Activated naive CD4-positive, alpha-beta T cell treated with anti-CD3 and anti-CD28 coated beads, Interleukin-2, amount 50 U/mL, for 24 hours (primary cell): ENCODE results near the gene LMOD3.

ENCODE experiments used
- H3K27ac Mint-ChIP-seq: one replicate; pipeline ENCODE4 v1.8.0; 2021; ENCODE audit warnings: mild to moderate bottlenecking, mixed read lengths
- H3K27me3 Mint-ChIP-seq: one replicate; pipeline ENCODE4 v1.8.0; 2021; ENCODE audit warnings: mixed read lengths
- H3K36me3 Mint-ChIP-seq: one replicate; pipeline ENCODE4 v1.8.0; 2021; ENCODE audit warnings: mixed read lengths
- H3K4me1 Mint-ChIP-seq: one replicate; pipeline ENCODE4 v1.8.0; 2021; ENCODE audit warnings: mixed read lengths
- H3K4me3 Mint-ChIP-seq: one replicate; pipeline ENCODE4 v1.8.0; 2021; ENCODE audit warnings: mild to moderate bottlenecking, mixed read lengths
- H3K9me3 Mint-ChIP-seq: one replicate; pipeline ENCODE4 v1.8.0; 2021; ENCODE audit warnings: mixed read lengths

LMOD3 gene

GRCh38 chr3:69122403-69122802 is at the start of gene LMOD3:
LMOD3 (minus strand) TSS chr3:69122595; CDS start chr3:69122386, 209 bp downstream.
- H3K27ac Mint-ChIP-seq = no peak within 1 kb of the TSS
- H3K36me3 Mint-ChIP-seq = no peaks in the 10 kb centered on the region
- H3K4me3 Mint-ChIP-seq = no peak within 1 kb of the TSS
- H3K4me1 Mint-ChIP-seq = no peaks in the 10 kb centered on the region
- no peaks in the 10 kb centered on the region for H3K27me3 Mint-ChIP-seq
- H3K9me3 Mint-ChIP-seq = no peaks in the 10 kb centered on the region

GRCh38 chr3:69172058-69172457 is 49.7 kb upstream of the LMOD3 start:
- no peaks in the 10 kb centered on the region for H3K27me3 Mint-ChIP-seq
- no peaks in the 10 kb centered on the region for H3K9me3 Mint-ChIP-seq
- no peak overlapping the region for H3K27ac Mint-ChIP-seq
- peaks cover 6% of the 10 kb centered on the region for H3K36me3 Mint-ChIP-seq
- no peak overlapping the region for H3K4me3 Mint-ChIP-seq
- no peaks in the 10 kb centered on the region for H3K4me1 Mint-ChIP-seq

- H3K36me3 Mint-ChIP-seq = no peaks in the 10 kb centered on the region
- H3K27me3 Mint-ChIP-seq = no peaks in the 10 kb centered on the region
- no peaks in the 10 kb centered on the region for H3K9me3 Mint-ChIP-seq
- H3K4me1 Mint-ChIP-seq = peaks cover 4% of the 10 kb centered on the region
- H3K4me3 Mint-ChIP-seq = no peak overlapping the region
- H3K27ac Mint-ChIP-seq = no peak overlapping the region
These were observed 44.1 kb upstream of the LMOD3 start for GRCh38 chr3:69166446-69166845.

GRCh38 chr3:69165744-69166143 is 43.3 kb upstream of the LMOD3 start:
- Mint-ChIP-seq H3K36me3 (no peaks in the 10 kb centered on the region), H3K4me3 (no peak overlapping the region), H3K27ac (no peak overlapping the region), H3K27me3 (no peaks in the 10 kb centered on the region), H3K4me1 (peaks cover 4% of the 10 kb centered on the region), H3K9me3 (no peaks in the 10 kb centered on the region)

GRCh38 chr3:69164296-69164695 is 41.9 kb upstream of the LMOD3 start:
- H3K4me1 Mint-ChIP-seq = peaks cover 4% of the 10 kb centered on the region
- no peaks in the 10 kb centered on the region for H3K36me3 Mint-ChIP-seq
- no peak overlapping the region for H3K4me3 Mint-ChIP-seq
- H3K27ac Mint-ChIP-seq = no peak overlapping the region
- no peaks in the 10 kb centered on the region for H3K9me3 Mint-ChIP-seq
- no peaks in the 10 kb centered on the region for H3K27me3 Mint-ChIP-seq

- Mint-ChIP-seq H3K36me3 (no peaks in the 10 kb centered on the region), H3K27me3 (no peaks in the 10 kb centered on the region), H3K27ac (no peak overlapping the region), H3K4me1 (peaks cover 4% of the 10 kb centered on the region), H3K4me3 (no peak overlapping the region), H3K9me3 (no peaks in the 10 kb centered on the region)
These were observed 40.0 kb upstream of the LMOD3 start for GRCh38 chr3:69162308-69162980.

- H3K27me3 Mint-ChIP-seq = no peaks in the 10 kb centered on the region
- H3K9me3 Mint-ChIP-seq = no peaks in the 10 kb centered on the region
- H3K27ac Mint-ChIP-seq = no peak overlapping the region
- no peak overlapping the region for H3K4me3 Mint-ChIP-seq
- H3K4me1 Mint-ChIP-seq = peaks cover 4% of the 10 kb centered on the region
- no peaks in the 10 kb centered on the region for H3K36me3 Mint-ChIP-seq
These were observed 39.4 kb upstream of the LMOD3 start for GRCh38 chr3:69161587-69162307.

- Mint-ChIP-seq H3K36me3 (no peaks in the 10 kb centered on the region), H3K4me1 (peaks cover 4% of the 10 kb centered on the region), H3K9me3 (no peaks in the 10 kb centered on the region), H3K27me3 (no peaks in the 10 kb centered on the region), H3K4me3 (no peak overlapping the region), H3K27ac (no peak overlapping the region)
These were observed 38.1 kb upstream of the LMOD3 start for GRCh38 chr3:69160525-69160924.

GRCh38 chr3:69160107-69160506 is 37.7 kb upstream of the LMOD3 start:
- no peak overlapping the region for H3K27ac Mint-ChIP-seq
- H3K4me1 Mint-ChIP-seq = peaks cover 4% of the 10 kb centered on the region
- no peaks in the 10 kb centered on the region for H3K9me3 Mint-ChIP-seq
- no peaks in the 10 kb centered on the region for H3K36me3 Mint-ChIP-seq
- no peaks in the 10 kb centered on the region for H3K27me3 Mint-ChIP-seq
- H3K4me3 Mint-ChIP-seq = no peak overlapping the region

- Mint-ChIP-seq H3K36me3 (no peaks in the 10 kb centered on the region), H3K27ac (no peak overlapping the region), H3K9me3 (no peaks in the 10 kb centered on the region), H3K4me1 (no peaks in the 10 kb centered on the region), H3K4me3 (no peak overlapping the region), H3K27me3 (no peaks in the 10 kb centered on the region)
These were observed 27.2 kb upstream of the LMOD3 start for GRCh38 chr3:69149586-69149985.

- H3K36me3 Mint-ChIP-seq = no peaks in the 10 kb centered on the region
- peaks cover 1% of the 10 kb centered on the region for H3K27me3 Mint-ChIP-seq
- no peaks in the 10 kb centered on the region for H3K4me1 Mint-ChIP-seq
- H3K4me3 Mint-ChIP-seq = no peak overlapping the region
- no peak overlapping the region for H3K27ac Mint-ChIP-seq
- no peaks in the 10 kb centered on the region for H3K9me3 Mint-ChIP-seq
These were observed 23.3 kb upstream of the LMOD3 start for GRCh38 chr3:69145688-69146087.

GRCh38 chr3:69144631-69145245 is 22.3 kb upstream of the LMOD3 start:
- Mint-ChIP-seq H3K36me3 (no peaks in the 10 kb centered on the region), H3K27me3 (peaks cover 1% of the 10 kb centered on the region), H3K4me3 (no peak overlapping the region), H3K27ac (no peak overlapping the region), H3K9me3 (no peaks in the 10 kb centered on the region), H3K4me1 (no peaks in the 10 kb centered on the region)

- Mint-ChIP-seq H3K4me1 (no peaks in the 10 kb centered on the region), H3K36me3 (no peaks in the 10 kb centered on the region)
These were observed 21.2 kb upstream of the LMOD3 start for GRCh38 chr3:69143612-69144011.

GRCh38 chr3:69142797-69143454 is 20.5 kb upstream of the LMOD3 start:
- H3K4me1 Mint-ChIP-seq = no peaks in the 10 kb centered on the region
- no peak overlapping the region for H3K27ac Mint-ChIP-seq
- H3K27me3 Mint-ChIP-seq = peaks cover 5% of the 10 kb centered on the region
- H3K36me3 Mint-ChIP-seq = no peaks in the 10 kb centered on the region
- no peaks in the 10 kb centered on the region for H3K9me3 Mint-ChIP-seq
- no peak overlapping the region for H3K4me3 Mint-ChIP-seq

More at GRCh38 chr3:69143612-69144011, 21.2 kb upstream of the LMOD3 start:
- H3K4me3 Mint-ChIP-seq = no peak overlapping the region
- H3K27ac Mint-ChIP-seq = no peak overlapping the region
- H3K27me3 Mint-ChIP-seq = peaks cover 5% of the 10 kb centered on the region
- H3K9me3 Mint-ChIP-seq = no peaks in the 10 kb centered on the region

- no peaks in the 10 kb centered on the region for H3K4me1 Mint-ChIP-seq
- H3K27me3 Mint-ChIP-seq = peaks cover 5% of the 10 kb centered on the region
- H3K9me3 Mint-ChIP-seq = no peaks in the 10 kb centered on the region
- no peak overlapping the region for H3K27ac Mint-ChIP-seq
- H3K4me3 Mint-ChIP-seq = no peak overlapping the region
- H3K36me3 Mint-ChIP-seq = no peaks in the 10 kb centered on the region
These were observed 19.7 kb upstream of the LMOD3 start for GRCh38 chr3:69142090-69142489.

- no peaks in the 10 kb centered on the region for H3K36me3 Mint-ChIP-seq
- H3K27me3 Mint-ChIP-seq = peaks cover 5% of the 10 kb centered on the region
- H3K4me3 Mint-ChIP-seq = no peak overlapping the region
- H3K4me1 Mint-ChIP-seq = no peaks in the 10 kb centered on the region
- H3K9me3 Mint-ChIP-seq = no peaks in the 10 kb centered on the region
- H3K27ac Mint-ChIP-seq = no peak overlapping the region
These were observed 18.9 kb upstream of the LMOD3 start for GRCh38 chr3:69141313-69141712.
